Liver (tissue), 9 donors: ENCODE results near the gene CDH19. TPM values are rescaled to one million over a fixed set of nuclear protein-coding genes. Genes with fewer than 3 reads are reported as not detected.
A peak's percentile ranks its signal among the peaks of the same experiment; 100 is the strongest.

ENCODE experiments used
- DNase-seq: peaks from one replicate; pipeline ENCODE4 v3.0.0-alpha.2; 2017; ENCODE audit warnings: low spot score
- H3K27ac ChIP-seq, 2 donors: one replicate each; pipeline ENCODE4 v1.7.0; 2013; ENCODE audit warnings: inconsistent platforms in 2 of 2, low read length in 2 of 2, control low read depth in 1 of 2, low read depth in 1 of 2, mild to moderate bottlenecking in 1 of 2
- H3K27me3 ChIP-seq, 4 donors: one replicate each; pipeline versions ENCODE4 v1.6.1 to v1.7.0; 2013; ENCODE audit warnings: low read length in 3 of 4, inconsistent platforms in 1 of 4, mild to moderate bottlenecking in 1 of 4, moderate library complexity in 1 of 4; ENCODE audit not compliant: control insufficient read depth in 4 of 4, insufficient read depth in 4 of 4
- H3K36me3 ChIP-seq, 4 donors: one replicate each; pipeline versions ENCODE4 v1.6.1 to v1.7.0; 2013; ENCODE audit warnings: low read length in 3 of 4, mild to moderate bottlenecking in 3 of 4, low read depth in 1 of 4, moderate library complexity in 1 of 4; ENCODE audit not compliant: control insufficient read depth in 4 of 4, insufficient read depth in 3 of 4
- H3K4me1 ChIP-seq, 4 donors: one replicate each; pipeline versions ENCODE4 v1.6.1 to v1.7.0; 2013; ENCODE audit warnings: low read length in 3 of 4, mild to moderate bottlenecking in 3 of 4, moderate library complexity in 1 of 4; ENCODE audit not compliant: control insufficient read depth in 4 of 4, insufficient read depth in 4 of 4
- H3K4me3 ChIP-seq, 3 donors: one replicate each; pipeline versions ENCODE4 v1.6.1 to v1.7.0; 2013; ENCODE audit warnings: low read length in 3 of 3, control low read depth in 1 of 3, low read depth in 1 of 3, mild to moderate bottlenecking in 1 of 3
- H3K9ac ChIP-seq, 2 donors: one replicate each; pipeline ENCODE4 v1.7.0; 2013; ENCODE audit warnings: low read length in 2 of 2, mild to moderate bottlenecking in 2 of 2, moderate library complexity in 2 of 2, control low read depth in 1 of 2, low read depth in 1 of 2
- H3K9me3 ChIP-seq, 4 donors: one replicate each; pipeline versions ENCODE4 v1.6.1 to v1.7.0; 2013; ENCODE audit warnings: low read length in 3 of 4; ENCODE audit not compliant: control insufficient read depth in 4 of 4
- ATF3 ChIP-seq: IDR thresholded peaks from 2 replicates; pipeline ENCODE4 v1.6.1; 2016; ENCODE audit warnings: antibody characterized with exemption
- CTCF ChIP-seq: fragments of 150-350 bp; IDR thresholded peaks from 2 replicates; pipeline ENCODE4 v1.5.1; 2017; ENCODE audit warnings: improper control_type of control experiment, low read depth, low read length; ENCODE audit not compliant: missing input control
- EGR1 ChIP-seq, 2 donors: IDR thresholded peaks; 2 replicates each; pipeline ENCODE4 v1.6.1; 2016 to 2018; ENCODE audit warnings: antibody characterized with exemption in 2 of 2, low read depth in 2 of 2
- FOXA1 ChIP-seq: IDR thresholded peaks from 2 replicates; pipeline ENCODE4 v1.6.1; 2016; ENCODE audit warnings: antibody characterized with exemption
- FOXA2 ChIP-seq: IDR thresholded peaks from 2 replicates; pipeline ENCODE4 v1.6.1; 2016; ENCODE audit warnings: antibody characterized with exemption
- GABPA ChIP-seq, 2 donors: IDR thresholded peaks in 1 of 2; conservative IDR thresholded peaks in 1 of 2; 2 replicates each; pipeline ENCODE4 v1.6.1; 2016; ENCODE audit warnings: antibody characterized with exemption in 2 of 2, mild to moderate bottlenecking in 1 of 2, moderate library complexity in 1 of 2
- HNF4A ChIP-seq, 2 donors: conservative IDR thresholded peaks; 2 replicates each; pipeline ENCODE4 v1.6.1; 2016; ENCODE audit warnings: antibody characterized with exemption in 2 of 2, mild to moderate bottlenecking in 2 of 2
- HNF4G ChIP-seq: IDR thresholded peaks from 2 replicates; pipeline ENCODE4 v1.6.1; 2016; ENCODE audit warnings: antibody characterized with exemption
- JUND ChIP-seq, 2 donors: IDR thresholded peaks; 2 replicates each; pipeline ENCODE4 v1.6.1; 2016; ENCODE audit warnings: antibody characterized with exemption in 2 of 2
- MAX ChIP-seq: IDR thresholded peaks from 2 replicates; pipeline ENCODE4 v1.6.1; 2016; ENCODE audit warnings: antibody characterized with exemption
- NR2F2 ChIP-seq: IDR thresholded peaks from 2 replicates; pipeline ENCODE4 v1.6.1; 2016; ENCODE audit warnings: antibody characterized with exemption
- RAD21 ChIP-seq, 2 donors: IDR thresholded peaks; 2 replicates each; pipeline ENCODE4 v1.6.1; 2016; ENCODE audit warnings: antibody characterized with exemption in 2 of 2, mild to moderate bottlenecking in 2 of 2
- REST ChIP-seq: IDR thresholded peaks from 2 replicates; pipeline ENCODE4 v1.6.1; 2016; ENCODE audit warnings: antibody characterized with exemption, mild to moderate bottlenecking
- YY1 ChIP-seq: IDR thresholded peaks from 2 replicates; pipeline ENCODE4 v1.6.1; 2016; ENCODE audit warnings: antibody characterized with exemption, mild to moderate bottlenecking
- WGBS: extraction: QIAGEN DNeasy Blood & Tissue Kit; methylation state at CpG from one replicate; pipeline ENCODE4 v1.1.7; 2013; 5-methylcytosine and 5-hydroxymethylcytosine counted together
- polyA plus RNA-seq, 2 donors: library from polyadenylated mRNA; stranded (reverse) in 1 of 2; unstranded in 1 of 2; fragments of 200-250 nt in 1 of 2; fragments of >200 nt in 1 of 2; fragmentation: Nextera tagmentation in 1 of 2; extraction: Ambion mirVana in 1 of 2; gene quantifications; one replicate each; pipeline versions ENCODE4 v1.2.1 to v1.2.3, GENCODE V29; 2013 to 2015
- total RNA-seq, 2 donors: library from RNA; depleted of rRNA; stranded (reverse); fragments of >200 nt; gene quantifications; one replicate each; pipeline ENCODE4 v1.2.3, GENCODE V29; 2014
- donor health status: healthy.
- donor health status: healthy.
- donor health status: healthy.
- donor health status: healthy.
- donor health status: healthy.

Gene CDH19
- total and polyA plus RNA-seq, 4 donors: 0.65 to 8.0 (median 1.5) TPM

GRCh38 chr18:66548747-66549146 lies 55.1 kb downstream of the CDH19 start:
- no peaks in the 10 kb centered on the region for H3K27me3 ChIP-seq
- no peaks in the 10 kb centered on the region for H3K9me3 ChIP-seq
- H3K4me3 ChIP-seq: no peak overlapping the region
- no peaks in the 10 kb centered on the region for H3K4me1 ChIP-seq
- H3K27ac ChIP-seq: no peak overlapping the region
- H3K9ac ChIP-seq: no peak overlapping the region
- peak in 1 of 2 donors; percentile 52 for TF ChIP-seq RAD21 (IDR thresholded peaks at IDR 0.05)
- TF ChIP-seq JUND (IDR thresholded peaks at IDR 0.05): no peak
- no peak for DNase-seq
- no peaks in the 10 kb centered on the region for H3K36me3 ChIP-seq
- 60% methylated on average over 3 of the region's 3 CpGs for WGBS

GRCh38 chr18:66534110-66534509 lies 69.8 kb downstream of the CDH19 start:
- H3K9ac ChIP-seq: no peak overlapping the region
- H3K4me1 ChIP-seq: no peaks in the 10 kb centered on the region
- 74% methylated on average over 4 of the region's 4 CpGs for WGBS
- no peaks in the 10 kb centered on the region for H3K36me3 ChIP-seq
- H3K27me3 ChIP-seq: peaks cover 0 to 2% (median 0%) of the 10 kb centered on the region in 4 donors
- TF ChIP-seq NR2F2 (no peak), HNF4A (conservative IDR thresholded peaks at IDR 0.05) (no peak), REST (no peak), ATF3 (no peak), GABPA (IDR thresholded peaks at IDR 0.05 in 1 of 2, conservative IDR thresholded peaks at IDR 0.05 in 1 of 2) (no peak), HNF4G (no peak), YY1 (no peak), MAX (no peak), RAD21 (IDR thresholded peaks at IDR 0.05) (no peak), FOXA2 (no peak), EGR1 (IDR thresholded peaks at IDR 0.05; ENCODE audit: low read depth in 2 of 2) (no peak), FOXA1 (no peak), CTCF (no peak)
- H3K4me3 ChIP-seq: no peak overlapping the region
- no peaks in the 10 kb centered on the region for H3K9me3 ChIP-seq
- H3K27ac ChIP-seq: no peak overlapping the region
- DNase-seq: no peak
